CD8-positive, alpha-beta memory T cell (primary cell): ENCODE results near the gene EZH2. TPM values are rescaled to one million over a fixed set of nuclear protein-coding genes. Genes with fewer than 3 reads are reported as not detected.

Experiments used
- CTCF ChIA-PET: fragments of 350-600 bp; sonication (Branson Sonifier 250); formaldehyde crosslinking; loops from one replicate; lab custom pipeline; 2021; ENCODE audit warnings: antibody characterized with exemption; lab: Charles Lee
- POLR2A ChIA-PET: fragments of 350-600 bp; sonication (Branson Sonifier 250); formaldehyde crosslinking; loops from one replicate; lab custom pipeline; 2021; ENCODE audit warnings: antibody characterized with exemption; lab: Charles Lee
- DNase-seq, 5 donors: peaks; one replicate each; pipeline versions ENCODE4 v3.0.0 to v3.0.0-alpha.2; 2020 to 2022; ENCODE audit warnings: mixed read lengths in 1 of 5
- H3K27ac ChIP-seq: one replicate; pipeline ENCODE4 v1.7.0; 2013; ENCODE audit warnings: low read depth, mild to moderate bottlenecking, low read length, moderate library complexity
- H3K27me3 ChIP-seq: 2 replicates; pipeline ENCODE4 v1.7.0; 2013; ENCODE audit warnings: low read length, mild to moderate bottlenecking; ENCODE audit not compliant: insufficient read depth, poor library complexity, severe bottlenecking
- H3K36me3 ChIP-seq: 2 replicates; pipeline ENCODE4 v1.7.0; 2013; ENCODE audit warnings: mild to moderate bottlenecking, low read length, moderate library complexity; ENCODE audit not compliant: insufficient read depth
- H3K4me1 ChIP-seq: 2 replicates; pipeline ENCODE4 v1.7.0; 2013; ENCODE audit warnings: mild to moderate bottlenecking, low read length, moderate library complexity; ENCODE audit not compliant: insufficient read depth
- H3K4me3 ChIP-seq: 2 replicates; pipeline ENCODE4 v1.7.0; 2013; ENCODE audit warnings: mild to moderate bottlenecking, low read length
- H3K9me3 ChIP-seq: 2 replicates; pipeline ENCODE4 v1.7.0; 2013; ENCODE audit warnings: mild to moderate bottlenecking, low read length
- H3K27ac Mint-ChIP-seq, 8 donors: one replicate each; pipeline ENCODE4 v1.8.0; 2020 to 2021; ENCODE audit warnings: mixed read lengths in 8 of 8, mild to moderate bottlenecking in 6 of 8, inconsistent platforms in 3 of 8, moderate library complexity in 3 of 8
- H3K27me3 Mint-ChIP-seq, 2 donors: one replicate each; pipeline ENCODE4 v1.8.0; 2020 to 2021; ENCODE audit warnings: mixed read lengths in 2 of 2, mild to moderate bottlenecking in 1 of 2, moderate library complexity in 1 of 2
- H3K36me3 Mint-ChIP-seq, 3 donors: one replicate each; pipeline ENCODE4 v1.8.0; 2020 to 2021; ENCODE audit warnings: mixed read lengths in 3 of 3, inconsistent platforms in 1 of 3, mild to moderate bottlenecking in 1 of 3
- H3K4me1 Mint-ChIP-seq, 3 donors: one replicate each; pipeline ENCODE4 v1.8.0; 2020 to 2021; ENCODE audit warnings: mixed read lengths in 3 of 3, inconsistent platforms in 1 of 3, mild to moderate bottlenecking in 1 of 3
- H3K4me3 Mint-ChIP-seq, 7 donors: one replicate each; pipeline ENCODE4 v1.8.0; 2020 to 2021; ENCODE audit warnings: mixed read lengths in 7 of 7, mild to moderate bottlenecking in 6 of 7, moderate library complexity in 4 of 7, inconsistent platforms in 2 of 7
- H3K9me3 Mint-ChIP-seq, 5 donors: one replicate each; pipeline ENCODE4 v1.8.0; 2020 to 2022; ENCODE audit warnings: mixed read lengths in 5 of 5, mild to moderate bottlenecking in 3 of 5, moderate library complexity in 2 of 5, inconsistent platforms in 1 of 5
- polyA plus RNA-seq: library from polyadenylated mRNA; unstranded; fragments of 300-500 nt; fragmentation: Illumina TruSeq; gene quantifications from one replicate; pipeline ENCODE4 v1.2.3, GENCODE V29; 2021
- total RNA-seq, 2 experiments: library from RNA; stranded (reverse); gene quantifications; one replicate each; pipeline ENCODE4 v1.2.3, GENCODE V29; 2021

Gene EZH2
- total and polyA plus RNA-seq, 3 experiments from 2014 or later: 4.8 to 125 (median 123) TPM

GRCh38 chr7:148803094-148803493 is 81.0 kb downstream of the EZH2 start:
- ChIA-PET POLR2A (no interaction called here), CTCF (no interaction called here)
- Histone ChIP-seq H3K27ac (no peak overlapping the region), H3K9me3 (no peaks in the 10 kb centered on the region), H3K4me1 (no peaks in the 10 kb centered on the region), H3K4me3 (no peak overlapping the region), H3K36me3 (peaks cover 27% of the 10 kb centered on the region), H3K27me3 (no peaks in the 10 kb centered on the region)
- H3K27ac Mint-ChIP-seq: peak overlapping the region in 1 of 8 donors; percentile 42
- H3K27me3 Mint-ChIP-seq: no peaks in the 10 kb centered on the region
- H3K9me3 Mint-ChIP-seq: no peaks in the 10 kb centered on the region
- H3K4me3 Mint-ChIP-seq: peak overlapping the region in 1 of 7 donors; percentile 18
- no peak for DNase-seq
- peaks cover 0 to 2% (median 0%) of the 10 kb centered on the region in 3 donors for H3K4me1 Mint-ChIP-seq
- H3K36me3 Mint-ChIP-seq: peaks cover 11 to 63% (median 26%) of the 10 kb centered on the region in 3 donors

- no peak overlapping the region for H3K27ac ChIP-seq
- no peaks in the 10 kb centered on the region for H3K27me3 ChIP-seq
- H3K4me3 Mint-ChIP-seq: no peak overlapping the region
- H3K4me1 Mint-ChIP-seq: peaks cover 0 to 2% (median 0%) of the 10 kb centered on the region in 3 donors
- H3K27ac Mint-ChIP-seq: peak overlapping the region in 1 of 8 donors; percentile 78
- H3K4me3 ChIP-seq: no peak overlapping the region
- no peaks in the 10 kb centered on the region for H3K9me3 ChIP-seq
- no peaks in the 10 kb centered on the region for H3K4me1 ChIP-seq
- POLR2A ChIA-PET: no interaction called here
- H3K36me3 ChIP-seq: peaks cover 34% of the 10 kb centered on the region
- CTCF ChIA-PET: no interaction called here
- no peaks in the 10 kb centered on the region for H3K9me3 Mint-ChIP-seq
- no peak for DNase-seq
- peaks cover 11 to 66% (median 26%) of the 10 kb centered on the region in 3 donors for H3K36me3 Mint-ChIP-seq
- H3K27me3 Mint-ChIP-seq: no peaks in the 10 kb centered on the region
These were observed 82.0 kb downstream of the EZH2 start for GRCh38 chr7:148802101-148802493.

DNA sequence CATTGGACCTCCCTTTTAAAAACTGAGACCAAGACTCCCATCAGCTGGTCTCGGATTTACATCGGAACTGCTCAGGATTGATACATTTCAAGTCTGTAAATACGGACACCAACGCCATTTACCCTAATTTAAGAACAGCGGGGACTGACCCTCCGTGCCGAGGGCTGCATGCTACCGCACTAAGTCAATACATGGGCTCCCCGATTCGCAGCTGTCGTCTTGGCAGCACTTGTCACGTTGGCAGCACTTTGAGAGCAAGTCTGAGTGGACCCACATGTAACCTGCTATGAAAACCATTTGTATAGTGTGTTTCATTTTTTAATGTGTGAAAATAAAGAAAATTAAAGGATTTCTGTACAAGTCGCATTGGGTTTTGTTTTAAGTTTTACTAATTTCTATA is 83.4 kb downstream of the EZH2 start:
- ChIA-PET CTCF (no interaction called here), POLR2A (no interaction called here)
- H3K27me3 ChIP-seq: no peaks in the 10 kb centered on the region
- no peak overlapping the region for H3K4me3 ChIP-seq
- H3K9me3 ChIP-seq: no peaks in the 10 kb centered on the region
- H3K27me3 Mint-ChIP-seq: no peaks in the 10 kb centered on the region
- no peaks in the 10 kb centered on the region for H3K4me1 ChIP-seq
- peaks cover 0 to 2% (median 0%) of the 10 kb centered on the region in 3 donors for H3K4me1 Mint-ChIP-seq
- H3K36me3 ChIP-seq: peaks cover 48% of the 10 kb centered on the region
- H3K9me3 Mint-ChIP-seq: no peaks in the 10 kb centered on the region
- no peak overlapping the region for H3K4me3 Mint-ChIP-seq
- H3K27ac Mint-ChIP-seq: no peak overlapping the region
- peaks cover 11 to 69% (median 25%) of the 10 kb centered on the region in 3 donors for H3K36me3 Mint-ChIP-seq
- no peak overlapping the region for H3K27ac ChIP-seq
- DNase-seq: no peak

GRCh38 chr7:148799893-148800555 is 84.1 kb downstream of the EZH2 start:
- H3K4me3 ChIP-seq: no peak overlapping the region
- no peaks in the 10 kb centered on the region for H3K27me3 Mint-ChIP-seq
- CTCF ChIA-PET: no interaction called here

DNA sequence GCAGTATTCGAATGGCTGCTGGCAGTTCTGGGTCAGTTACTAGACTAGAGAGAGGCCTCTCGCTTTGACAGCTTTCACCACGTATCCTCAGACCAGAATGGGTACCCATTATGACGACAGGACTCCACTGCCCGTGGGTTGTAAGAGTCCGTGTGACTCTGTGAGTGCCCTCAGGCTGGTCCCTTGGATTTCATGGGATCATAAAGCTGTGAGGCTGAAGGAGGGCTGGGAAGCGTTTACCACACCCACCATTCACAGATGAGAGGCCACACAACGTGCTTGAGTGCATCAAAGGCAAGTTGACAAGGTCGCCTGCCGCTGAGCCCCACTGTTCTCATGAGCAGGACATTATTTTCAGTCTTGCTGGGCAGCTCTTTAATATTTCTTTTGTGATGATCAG is 87.2 kb downstream of the EZH2 start:
- Mint-ChIP-seq H3K4me1 (no peaks in the 10 kb centered on the region), H3K9me3 (no peaks in the 10 kb centered on the region), H3K36me3 (peaks cover 11 to 92% (median 28%) of the 10 kb centered on the region in 3 donors), H3K27ac (no peak overlapping the region), H3K27me3 (no peaks in the 10 kb centered on the region), H3K4me3 (no peak overlapping the region)
- ChIA-PET CTCF (no interaction called here), POLR2A (no interaction called here)
- Histone ChIP-seq H3K4me1 (no peaks in the 10 kb centered on the region), H3K36me3 (peaks cover 70% of the 10 kb centered on the region), H3K9me3 (no peaks in the 10 kb centered on the region), H3K27ac (no peak overlapping the region), H3K4me3 (no peak overlapping the region), H3K27me3 (no peaks in the 10 kb centered on the region)
- no peak for DNase-seq

More at GRCh38 chr7:148799893-148800555, 84.1 kb downstream of the EZH2 start:
- peaks cover 11 to 71% (median 25%) of the 10 kb centered on the region in 3 donors for H3K36me3 Mint-ChIP-seq
- H3K9me3 Mint-ChIP-seq: no peaks in the 10 kb centered on the region
- no peaks in the 10 kb centered on the region for H3K27me3 ChIP-seq
- peaks cover 0 to 2% (median 0%) of the 10 kb centered on the region in 3 donors for H3K4me1 Mint-ChIP-seq
- H3K4me3 Mint-ChIP-seq: no peak overlapping the region
- no peaks in the 10 kb centered on the region for H3K9me3 ChIP-seq
- H3K27ac ChIP-seq: no peak overlapping the region
- no peak for DNase-seq
- POLR2A ChIA-PET: no interaction called here
- H3K36me3 ChIP-seq: peaks cover 48% of the 10 kb centered on the region
- H3K4me1 ChIP-seq: no peaks in the 10 kb centered on the region
- H3K27ac Mint-ChIP-seq: no peak overlapping the region

GRCh38 chr7:148794476-148794875 is 89.6 kb downstream of the EZH2 start:
- H3K4me1 Mint-ChIP-seq: no peaks in the 10 kb centered on the region
- H3K9me3 Mint-ChIP-seq: no peaks in the 10 kb centered on the region
- no peak for DNase-seq
- Histone ChIP-seq H3K27me3 (no peaks in the 10 kb centered on the region), H3K36me3 (peaks cover 79% of the 10 kb centered on the region), H3K4me1 (no peaks in the 10 kb centered on the region), H3K4me3 (no peak overlapping the region), H3K9me3 (no peaks in the 10 kb centered on the region), H3K27ac (no peak overlapping the region)
- H3K27me3 Mint-ChIP-seq: no peaks in the 10 kb centered on the region
- peak overlapping the region in 2 of 8 donors; percentile 21 to 25 for H3K27ac Mint-ChIP-seq
- peaks cover 0 to 92% (median 30%) of the 10 kb centered on the region in 3 donors for H3K36me3 Mint-ChIP-seq
- H3K4me3 Mint-ChIP-seq: no peak overlapping the region
- CTCF ChIA-PET: no interaction called here
- POLR2A ChIA-PET: no interaction called here

DNA sequence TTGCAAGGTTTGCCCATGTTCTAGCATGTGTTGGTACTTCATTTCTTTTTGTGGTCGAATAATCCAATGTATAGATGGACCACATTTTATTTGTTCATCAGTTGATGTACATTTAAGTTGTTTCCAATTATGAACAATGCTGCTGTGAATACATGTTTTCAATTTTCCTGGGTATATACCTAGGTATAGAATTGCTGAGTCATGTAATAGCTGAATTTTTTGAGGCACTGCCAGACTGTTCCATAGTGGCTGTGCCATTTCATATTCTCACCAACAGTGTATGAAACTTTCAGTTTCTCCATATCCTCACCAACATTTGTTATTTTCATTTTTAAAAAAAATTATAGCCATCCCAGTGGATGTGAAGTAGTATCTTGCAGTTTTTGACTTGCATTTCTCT is 90.5 kb downstream of the EZH2 start:
- Histone ChIP-seq H3K27me3 (no peaks in the 10 kb centered on the region), H3K9me3 (no peaks in the 10 kb centered on the region), H3K36me3 (peaks cover 76% of the 10 kb centered on the region), H3K27ac (no peak overlapping the region), H3K4me1 (no peaks in the 10 kb centered on the region), H3K4me3 (no peak overlapping the region)
- Mint-ChIP-seq H3K27ac (peak overlapping the region in 1 of 8 donors; percentile 56), H3K36me3 (peaks cover 8 to 91% (median 27%) of the 10 kb centered on the region in 3 donors), H3K4me3 (no peak overlapping the region), H3K9me3 (no peaks in the 10 kb centered on the region), H3K4me1 (no peaks in the 10 kb centered on the region), H3K27me3 (no peaks in the 10 kb centered on the region)
- no peak for DNase-seq
- ChIA-PET POLR2A (no interaction called here), CTCF (no interaction called here)

- Mint-ChIP-seq H3K9me3 (no peaks in the 10 kb centered on the region), H3K27ac (no peak overlapping the region), H3K27me3 (no peaks in the 10 kb centered on the region), H3K4me3 (no peak overlapping the region), H3K4me1 (no peaks in the 10 kb centered on the region), H3K36me3 (peaks cover 11 to 91% (median 31%) of the 10 kb centered on the region in 3 donors)
- POLR2A ChIA-PET: no interaction called here
- DNase-seq: no peak
- Histone ChIP-seq H3K4me1 (no peaks in the 10 kb centered on the region), H3K4me3 (no peak overlapping the region), H3K9me3 (no peaks in the 10 kb centered on the region), H3K27ac (no peak overlapping the region), H3K27me3 (no peaks in the 10 kb centered on the region), H3K36me3 (peaks cover 74% of the 10 kb centered on the region)
- CTCF ChIA-PET: no interaction called here
These were observed 92.5 kb downstream of the EZH2 start for GRCh38 chr7:148791546-148791945.
